Natural killer cell (primary cell): Measurements from ENCODE around the gene MAEA. TPM values are rescaled to one million over a fixed set of nuclear protein-coding genes. Genes with fewer than 3 reads are reported as not detected.

Source experiments
- ATAC-seq, 3 donors: fragments of 150-1000 bp in 2 of 3; fragments of 200-7000 bp in 1 of 3; cut with Tn5 transposase; 1 replicate in 1 of 3; 2 replicates in 2 of 3; pipeline ENCODE4 v1.10.0; 2021; ENCODE audit warnings: mild to moderate bottlenecking in 2 of 3, moderate library complexity in 2 of 3
- DNase-seq, 2 donors: peaks; one replicate each; pipeline versions ENCODE4 v3.0.0 to v3.0.0-alpha.2; 2013 to 2021; ENCODE audit warnings: mixed read lengths in 1 of 2
- H3K27ac ChIP-seq: one replicate; pipeline ENCODE4 v1.5.1; 2013; ENCODE audit warnings: mild to moderate bottlenecking, low read length
- H3K27me3 ChIP-seq: one replicate; pipeline ENCODE4 v1.6.1; 2013; ENCODE audit warnings: low read length; ENCODE audit not compliant: control insufficient read depth, insufficient read depth
- H3K36me3 ChIP-seq: one replicate; pipeline ENCODE4 v1.6.1; 2013; ENCODE audit warnings: low read length; ENCODE audit not compliant: control insufficient read depth, insufficient read depth
- H3K4me1 ChIP-seq: one replicate; pipeline ENCODE4 v1.6.1; 2013; ENCODE audit warnings: low read length; ENCODE audit not compliant: control insufficient read depth, insufficient read depth
- H3K4me3 ChIP-seq: one replicate; pipeline ENCODE4 v1.5.1; 2013; ENCODE audit warnings: low read length
- H3K9me3 ChIP-seq: one replicate; pipeline ENCODE4 v1.6.1; 2013; ENCODE audit warnings: low read length; ENCODE audit not compliant: control insufficient read depth, insufficient read depth
- H3K27ac Mint-ChIP-seq, 2 donors: one replicate each; pipeline ENCODE4 v1.8.0; 2022; ENCODE audit warnings: mild to moderate bottlenecking in 2 of 2, mixed read lengths in 2 of 2, moderate library complexity in 1 of 2
- H3K27me3 Mint-ChIP-seq, 2 donors: one replicate each; pipeline ENCODE4 v1.8.0; 2022; ENCODE audit warnings: low read depth in 2 of 2, mixed read lengths in 2 of 2
- H3K36me3 Mint-ChIP-seq: one replicate; pipeline ENCODE4 v1.8.0; 2022; ENCODE audit warnings: mixed read lengths
- H3K4me1 Mint-ChIP-seq, 2 donors: one replicate each; pipeline ENCODE4 v1.8.0; 2022; ENCODE audit warnings: mixed read lengths in 2 of 2
- H3K4me3 Mint-ChIP-seq: one replicate; pipeline ENCODE4 v1.8.0; 2022; ENCODE audit warnings: mild to moderate bottlenecking, moderate library complexity, mixed read lengths
- H3K9me3 Mint-ChIP-seq, 2 donors: one replicate each; pipeline ENCODE4 v1.8.0; 2022; ENCODE audit warnings: mixed read lengths in 2 of 2
- WGBS: methylation state at CpG from one replicate; pipeline ENCODE4 v1.1.7; 2013; ENCODE audit warnings: missing lambda C conversion rate; ENCODE audit not compliant: insufficient coverage; 5-methylcytosine and 5-hydroxymethylcytosine counted together
- intact Hi-C: fragments of 100-400 bp; cut with micrococcal nuclease; formaldehyde crosslinking; loops from one replicate; pipeline ENCODE4 v1.14.2; 2022
- total RNA-seq, 4 donors: library from RNA; stranded (reverse); fragments of 120-200 nt in 1 of 4; gene quantifications; one replicate each; pipeline versions ENCODE4 v1.2.3 to v1.2.4, GENCODE V29; 2013 to 2022
- TF ChIP-seq, protein P1 (sequence below): fragments of 200-600 bp; IDR thresholded peaks from one replicate; pipeline ENCODE4 v1.8.0; 2022; ENCODE audit warnings: antibody characterized with exemption

Gene MAEA
- total RNA-seq, 3 donors from 2014 or later (not counting 1 experiment from before 2014, with no cell fraction given), result 63.5 to 89.2 (median 64.0) TPM

DNA sequence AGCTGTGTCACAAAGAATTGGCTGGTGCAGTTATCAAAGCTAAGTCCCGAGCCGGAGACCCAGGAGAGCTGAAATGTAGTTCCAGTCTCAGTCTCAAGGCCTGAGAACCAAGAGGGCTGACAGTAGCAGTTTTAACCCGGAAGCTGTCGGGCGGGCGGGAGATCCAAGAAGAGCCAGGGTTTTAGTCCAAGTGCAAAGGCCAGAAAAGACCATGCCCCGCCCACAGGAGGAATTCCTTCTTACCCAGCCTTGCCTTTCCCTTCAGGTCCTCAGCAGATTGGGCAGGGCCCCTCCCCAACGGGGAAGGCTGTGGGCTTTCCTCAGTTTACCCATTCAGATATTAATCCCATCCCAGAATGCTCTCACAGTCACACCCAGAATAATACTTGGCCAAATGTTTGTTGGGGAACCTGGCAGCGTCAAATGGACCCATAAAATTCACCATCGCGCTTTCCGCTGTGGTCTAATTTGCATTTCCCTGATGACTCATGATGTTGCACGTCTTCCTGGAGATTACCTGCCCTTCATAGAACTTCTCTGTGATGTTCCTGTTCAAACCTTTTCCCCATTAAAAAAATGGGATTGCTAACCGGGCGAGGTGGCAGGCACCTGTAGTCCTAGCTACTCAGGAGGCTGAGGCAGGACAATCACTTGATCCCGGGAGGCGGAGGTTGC lies 16.2 kb downstream of the MAEA start:
- intact Hi-C loops, result no loop called here
- Histone ChIP-seq H3K4me3 (no peak overlapping the region), H3K27ac (no peak overlapping the region), H3K36me3 (peaks cover 5% of the 10 kb centered on the region), H3K9me3 (no peaks in the 10 kb centered on the region), H3K4me1 (peaks cover 27% of the 10 kb centered on the region), H3K27me3 (no peaks in the 10 kb centered on the region)
- WGBS, result 75% methylated on average over 17 of the region's 17 CpGs
- Mint-ChIP-seq H3K4me1 (peaks cover 35 to 51% of the 10 kb centered on the region in 2 donors), H3K27ac (peak overlapping the region; percentile 56 to 65), H3K27me3 (no peaks in the 10 kb centered on the region), H3K4me3 (no peak overlapping the region), H3K9me3 (no peaks in the 10 kb centered on the region), H3K36me3 (no peaks in the 10 kb centered on the region)
- ATAC-seq, result no peak
- DNase-seq, result peak in 1 of 2 donors; percentile 60
- TF ChIP-seq, protein P1, sequence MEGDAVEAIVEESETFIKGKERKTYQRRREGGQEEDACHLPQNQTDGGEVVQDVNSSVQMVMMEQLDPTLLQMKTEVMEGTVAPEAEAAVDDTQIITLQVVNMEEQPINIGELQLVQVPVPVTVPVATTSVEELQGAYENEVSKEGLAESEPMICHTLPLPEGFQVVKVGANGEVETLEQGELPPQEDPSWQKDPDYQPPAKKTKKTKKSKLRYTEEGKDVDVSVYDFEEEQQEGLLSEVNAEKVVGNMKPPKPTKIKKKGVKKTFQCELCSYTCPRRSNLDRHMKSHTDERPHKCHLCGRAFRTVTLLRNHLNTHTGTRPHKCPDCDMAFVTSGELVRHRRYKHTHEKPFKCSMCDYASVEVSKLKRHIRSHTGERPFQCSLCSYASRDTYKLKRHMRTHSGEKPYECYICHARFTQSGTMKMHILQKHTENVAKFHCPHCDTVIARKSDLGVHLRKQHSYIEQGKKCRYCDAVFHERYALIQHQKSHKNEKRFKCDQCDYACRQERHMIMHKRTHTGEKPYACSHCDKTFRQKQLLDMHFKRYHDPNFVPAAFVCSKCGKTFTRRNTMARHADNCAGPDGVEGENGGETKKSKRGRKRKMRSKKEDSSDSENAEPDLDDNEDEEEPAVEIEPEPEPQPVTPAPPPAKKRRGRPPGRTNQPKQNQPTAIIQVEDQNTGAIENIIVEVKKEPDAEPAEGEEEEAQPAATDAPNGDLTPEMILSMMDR, result no peak

DNA sequence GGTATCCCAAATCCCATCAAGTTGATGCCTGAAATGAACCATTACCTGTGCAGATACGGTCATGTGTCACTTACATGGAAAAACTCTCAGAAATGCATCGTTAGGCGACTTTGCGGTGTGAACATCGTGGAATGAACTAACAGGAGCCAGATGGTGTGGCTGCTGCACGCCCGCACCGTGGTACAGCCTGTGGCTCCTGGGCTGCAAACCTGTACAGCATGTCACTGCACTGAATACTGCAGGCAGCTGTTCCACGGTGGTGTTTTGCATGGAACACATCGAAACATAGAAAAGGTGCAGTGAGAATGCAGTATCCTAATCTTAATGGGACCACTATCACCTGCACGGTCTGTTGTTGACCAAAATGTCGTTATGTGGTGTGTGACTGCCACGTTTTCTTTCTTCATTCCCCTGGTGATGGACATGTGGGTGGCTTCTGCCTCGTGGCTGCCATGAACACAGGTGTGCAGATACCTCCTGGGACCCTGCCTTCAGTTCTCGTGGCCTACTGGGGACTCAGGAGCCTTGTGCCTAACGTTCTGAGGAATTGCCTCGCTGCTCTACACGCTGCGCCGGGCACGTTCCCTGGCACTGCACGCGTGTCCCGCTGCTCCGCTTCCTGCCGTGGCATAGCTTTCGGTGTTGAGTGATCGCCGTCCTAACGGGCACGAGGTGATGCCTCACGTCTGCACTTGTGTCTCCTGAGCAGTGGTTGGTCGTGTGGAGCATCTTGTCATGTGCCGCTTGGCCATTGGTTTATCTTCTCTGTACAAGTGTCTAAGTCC lies 18.5 kb downstream of the MAEA start:
- Mint-ChIP-seq H3K4me3 (no peak overlapping the region), H3K36me3 (no peaks in the 10 kb centered on the region), H3K9me3 (no peaks in the 10 kb centered on the region), H3K27me3 (no peaks in the 10 kb centered on the region), H3K4me1 (peaks cover 46 to 51% of the 10 kb centered on the region in 2 donors), H3K27ac (peak overlapping the region; percentile 87 to 91)
- H3K4me1 ChIP-seq, result peaks cover 40% of the 10 kb centered on the region
- DNase-seq, result no peak
- H3K27ac ChIP-seq, result no peak overlapping the region
- intact Hi-C loops, result no loop called here
- no peak for ATAC-seq
- TF ChIP-seq, protein P1, result no peak
- 95% methylated on average over 34 of the region's 34 CpGs for WGBS
- peaks cover 11% of the 10 kb centered on the region for H3K36me3 ChIP-seq
- H3K4me3 ChIP-seq, result no peak overlapping the region
- no peaks in the 10 kb centered on the region for H3K9me3 ChIP-seq
- no peaks in the 10 kb centered on the region for H3K27me3 ChIP-seq

DNA sequence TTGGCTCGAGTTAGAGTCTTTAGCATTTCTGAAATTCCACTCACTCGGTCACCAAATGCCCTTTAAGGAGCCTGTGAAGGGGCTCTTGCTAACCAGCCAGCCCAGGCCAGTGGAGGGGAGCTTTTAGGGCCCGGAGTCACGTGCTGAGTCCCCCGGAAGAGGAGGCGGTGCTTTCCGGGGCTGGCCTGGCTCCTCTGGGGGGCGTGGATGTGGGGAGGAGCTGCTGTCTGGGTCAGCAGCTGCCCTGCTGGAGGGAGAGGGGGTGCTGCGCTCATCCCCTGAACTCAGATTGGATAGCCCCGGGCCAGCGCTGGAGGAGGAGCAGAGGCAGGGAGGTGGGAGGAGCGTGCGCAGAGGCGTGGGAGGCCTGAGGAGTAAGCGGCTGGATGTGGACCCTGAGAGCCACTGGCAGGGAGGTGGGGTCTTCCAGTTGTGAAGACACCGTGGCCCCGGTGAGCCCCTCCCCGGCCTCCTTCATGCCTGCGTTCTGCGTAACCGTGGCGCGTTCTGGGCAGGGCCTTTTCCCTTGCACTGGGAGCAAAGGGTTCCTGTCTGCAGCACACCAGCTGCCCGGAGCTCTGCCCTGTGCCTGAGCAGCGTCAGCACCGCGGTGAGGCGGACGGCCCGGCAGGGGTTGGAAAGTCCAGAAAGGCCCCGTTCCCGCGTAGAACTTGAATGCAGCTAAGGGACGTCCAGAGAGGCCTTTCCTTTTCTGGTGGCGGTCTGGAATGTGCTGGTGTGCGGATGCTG lies 19.7 kb downstream of the MAEA start:
- peak; percentile 92 to 93 (median 92) for ATAC-seq
- intact Hi-C loops, result loop anchor here (1.0 kb wide), 1 partner anchor 14 kb away; no protein-coding TSS in a partner anchor
- Histone ChIP-seq H3K9me3 (no peaks in the 10 kb centered on the region), H3K27me3 (no peaks in the 10 kb centered on the region), H3K27ac (peak overlapping the region; percentile 55), H3K36me3 (peaks cover 18% of the 10 kb centered on the region), H3K4me1 (peaks cover 40% of the 10 kb centered on the region), H3K4me3 (peak overlapping the region; percentile 30)
- TF ChIP-seq, protein P1, result no peak
- 20% methylated on average over 36 of the region's 36 CpGs for WGBS
- DNase-seq, result peak; percentile 60 to 71
- no peaks in the 10 kb centered on the region for H3K27me3 Mint-ChIP-seq
- peaks cover 46 to 54% of the 10 kb centered on the region in 2 donors for H3K4me1 Mint-ChIP-seq
- no peaks in the 10 kb centered on the region for H3K36me3 Mint-ChIP-seq
- H3K4me3 Mint-ChIP-seq, result peak overlapping the region; percentile 76
- H3K27ac Mint-ChIP-seq, result peak overlapping the region; percentile 87 to 91
- H3K9me3 Mint-ChIP-seq, result no peaks in the 10 kb centered on the region
